HUES48 (cell line): ENCODE results near the gene CRIP1.

Source experiments
- H3K27ac ChIP-seq: one replicate; pipeline ENCODE4 v1.7.0; 2013; ENCODE audit warnings: low read depth, low read length, inconsistent platforms
- H3K27me3 ChIP-seq: 2 replicates; pipeline ENCODE4 v1.6.1; 2013; ENCODE audit warnings: mild to moderate bottlenecking, low read length; ENCODE audit not compliant: control insufficient read depth, insufficient read depth
- H3K36me3 ChIP-seq: 2 replicates; pipeline ENCODE4 v1.6.1; 2013; ENCODE audit warnings: low read length; ENCODE audit not compliant: control insufficient read depth, insufficient read depth
- H3K4me1 ChIP-seq: 2 replicates; pipeline ENCODE4 v1.6.1; 2013; ENCODE audit warnings: mild to moderate bottlenecking, low read length; ENCODE audit not compliant: control insufficient read depth, insufficient read depth
- H3K4me3 ChIP-seq: 2 replicates; pipeline ENCODE4 v1.5.1; 2013; ENCODE audit warnings: mild to moderate bottlenecking, low read depth, low read length
- H3K9ac ChIP-seq: 2 replicates; pipeline ENCODE4 v1.6.1; 2013; ENCODE audit warnings: mild to moderate bottlenecking, low read depth, low read length, moderate library complexity
- H3K9me3 ChIP-seq: 2 replicates; pipeline ENCODE4 v1.6.1; 2013; ENCODE audit warnings: low read length; ENCODE audit not compliant: control insufficient read depth, insufficient read depth

The CRIP1 gene

DNA sequence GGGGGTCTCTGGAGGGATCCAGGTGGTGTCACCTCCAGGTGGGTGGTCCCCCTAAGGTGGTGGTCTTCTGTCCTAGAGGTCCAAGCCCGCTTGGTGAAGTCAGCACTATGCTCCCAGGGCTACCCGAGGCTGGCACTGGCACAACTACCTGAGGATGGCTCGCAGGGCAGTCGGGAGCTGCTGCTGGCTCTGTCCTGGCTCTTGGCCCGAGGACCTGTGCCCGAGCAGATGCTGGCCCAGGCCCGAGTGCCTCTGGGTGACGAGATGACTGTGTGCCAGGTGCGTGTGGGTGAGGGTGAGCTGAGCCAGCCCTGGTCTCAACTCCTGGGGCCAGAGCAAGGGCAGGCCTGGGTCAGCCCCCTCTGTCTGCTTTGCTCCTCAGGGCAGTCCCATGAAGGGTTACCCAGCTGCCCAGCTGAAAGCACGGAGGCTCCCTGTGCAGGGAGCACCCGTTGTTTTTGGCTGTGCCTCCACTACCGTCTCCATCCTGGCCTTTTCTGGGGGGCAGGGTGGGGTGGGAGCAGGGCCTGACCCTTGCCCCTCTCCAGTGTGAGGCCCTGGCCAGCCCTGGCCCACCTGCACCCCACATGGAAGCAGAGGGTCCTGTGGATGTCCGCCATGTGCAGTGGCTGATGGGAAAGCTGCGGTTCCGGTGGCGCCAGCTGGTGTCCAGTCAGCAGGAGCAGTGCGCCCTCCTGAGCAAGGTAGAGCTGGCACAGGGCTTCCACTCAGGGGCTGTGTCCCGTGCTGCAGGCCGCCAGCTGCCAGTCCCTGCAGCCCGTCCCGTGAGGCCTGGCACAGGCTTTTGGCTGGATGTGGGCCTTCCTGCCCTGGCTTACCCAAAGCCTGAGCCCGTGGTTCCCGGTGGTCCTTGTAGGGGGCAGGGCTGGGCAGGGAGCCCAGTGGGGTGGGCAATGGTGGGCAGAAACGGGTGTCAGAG, 5.6 kb downstream of the CRIP1 start:
- H3K27ac ChIP-seq = no peak overlapping the region
- no peak overlapping the region for H3K9ac ChIP-seq

DNA sequence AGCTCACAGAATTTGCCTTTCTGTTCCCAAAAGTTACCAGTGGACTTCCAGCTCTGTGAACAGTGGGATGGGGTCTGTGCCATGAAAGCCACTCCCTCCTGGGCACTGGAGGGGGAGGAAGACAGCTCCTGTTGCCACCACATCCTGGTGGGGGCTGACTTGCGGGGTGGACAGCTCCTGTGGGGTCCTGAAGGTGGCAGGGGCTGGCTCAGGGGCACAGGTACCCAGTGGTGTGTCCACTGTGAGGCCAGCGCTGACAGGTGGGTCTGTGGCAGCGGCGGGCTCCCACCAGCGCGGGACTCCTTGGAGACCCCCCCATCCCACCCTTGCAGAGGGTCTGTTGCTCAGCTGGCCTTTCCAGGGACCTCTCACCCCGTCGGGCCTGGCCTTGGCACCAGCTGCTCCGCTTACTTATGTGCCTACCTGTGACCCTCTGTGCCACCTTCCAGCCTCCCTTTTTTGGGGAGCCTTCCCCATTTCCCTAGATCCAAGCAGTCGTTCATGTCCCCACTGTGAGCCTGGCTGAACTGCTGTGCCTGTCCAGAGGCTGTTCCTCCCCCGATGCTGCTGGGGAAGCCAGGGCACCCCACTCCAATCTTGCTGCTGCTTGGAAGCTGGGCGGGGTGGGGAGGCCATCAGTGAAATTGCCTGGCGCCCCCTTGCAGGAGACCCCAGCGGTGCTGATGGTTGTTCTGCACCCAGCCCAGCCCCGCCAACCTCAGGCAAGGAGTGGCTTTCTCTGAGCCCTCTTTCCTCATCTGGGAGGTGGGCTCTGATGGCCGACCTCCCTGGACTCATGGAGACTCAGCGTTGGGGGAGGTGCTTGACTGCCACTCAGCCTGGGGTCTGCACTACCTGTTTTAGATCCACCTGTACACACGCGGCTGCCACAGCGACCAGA, 6.5 kb downstream of the CRIP1 start:
- Histone ChIP-seq H3K27ac (no peak overlapping the region), H3K4me1 (no peaks in the 10 kb centered on the region; the same call in 1 of the 2 replicates), H3K9ac (no peak overlapping the region)

More for the DNA sequence above, 5.6 kb downstream of the CRIP1 start:
- Histone ChIP-seq H3K4me1 (no peaks in the 10 kb centered on the region; the same call in 1 of the 2 replicates), H3K4me3 (peak overlapping the region; percentile 45), H3K27me3 (peaks cover 29% of the 10 kb centered on the region), H3K36me3 (no peaks in the 10 kb centered on the region; the same call in 1 of the 2 replicates), H3K9me3 (peaks cover 3% of the 10 kb centered on the region; the same call in 1 of the 2 replicates)

DNA sequence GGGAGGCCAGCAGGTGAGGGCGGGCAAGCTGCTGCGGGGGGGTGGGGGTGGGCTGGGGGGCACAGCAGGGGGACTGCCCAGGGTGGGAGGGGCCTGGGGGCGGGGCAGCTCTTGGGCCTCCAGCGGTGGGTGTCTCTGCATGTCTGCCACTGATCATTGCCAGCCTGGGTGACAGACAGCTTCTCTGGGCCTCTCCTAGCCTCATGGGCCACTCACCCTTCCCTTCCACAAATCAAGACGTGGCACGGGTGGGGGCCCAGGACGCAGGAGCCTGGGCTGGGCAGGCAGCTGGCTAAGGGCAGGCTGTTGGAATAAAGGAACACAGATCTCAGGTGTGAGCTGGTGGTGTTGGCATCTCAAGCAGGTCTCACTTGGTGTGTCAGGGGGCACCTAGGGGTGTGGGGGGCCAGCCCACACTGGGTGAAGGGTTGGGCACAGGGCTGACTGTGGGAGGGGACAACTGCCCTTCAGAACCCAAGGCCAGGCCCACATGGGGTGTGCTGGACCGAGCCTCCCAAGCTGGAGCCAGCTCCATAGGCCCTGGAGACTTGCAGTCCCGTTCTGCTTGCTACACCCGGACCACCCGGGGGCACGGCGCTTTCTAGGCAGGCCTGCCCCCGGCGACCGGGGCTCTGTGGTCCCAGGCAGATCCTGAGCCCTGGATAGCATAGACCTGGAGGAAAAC, 7.4 kb downstream of the CRIP1 start:
- Histone ChIP-seq H3K4me1 (no peaks in the 10 kb centered on the region; the same call in 1 of the 2 replicates), H3K36me3 (no peaks in the 10 kb centered on the region; the same call in 1 of the 2 replicates), H3K27ac (no peak overlapping the region), H3K9ac (no peak overlapping the region), H3K9me3 (peaks cover 3% of the 10 kb centered on the region; the same call in 1 of the 2 replicates), H3K4me3 (no peak overlapping the region), H3K27me3 (peaks cover 11% of the 10 kb centered on the region)

More for the DNA sequence above, 6.5 kb downstream of the CRIP1 start:
- Histone ChIP-seq H3K9me3 (peaks cover 3% of the 10 kb centered on the region; the same call in 1 of the 2 replicates), H3K27me3 (peaks cover 20% of the 10 kb centered on the region), H3K36me3 (no peaks in the 10 kb centered on the region; the same call in 1 of the 2 replicates), H3K4me3 (no peak overlapping the region)

DNA sequence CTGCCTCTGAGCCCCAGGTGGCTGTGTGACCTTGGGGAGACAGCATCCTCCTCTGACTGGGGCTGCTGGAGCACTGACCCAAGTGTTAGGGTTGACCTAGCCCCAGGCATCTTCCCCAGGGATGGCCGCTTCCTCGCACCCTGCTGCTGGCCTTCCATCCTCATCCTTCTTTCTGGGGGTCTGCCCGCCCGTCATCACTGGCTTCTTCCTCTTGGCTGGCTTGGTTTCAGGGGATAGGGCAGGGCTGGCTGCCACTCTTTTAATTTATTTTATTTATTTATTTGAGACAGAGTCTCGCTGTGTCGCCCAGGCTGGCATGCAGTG, 7.9 kb downstream of the CRIP1 start:
- Histone ChIP-seq H3K27me3 (peaks cover 6% of the 10 kb centered on the region; the same call in 1 of the 2 replicates), H3K9ac (no peak overlapping the region), H3K9me3 (peaks cover 3% of the 10 kb centered on the region; the same call in 1 of the 2 replicates), H3K4me3 (no peak overlapping the region), H3K27ac (no peak overlapping the region), H3K4me1 (no peaks in the 10 kb centered on the region; the same call in 1 of the 2 replicates), H3K36me3 (no peaks in the 10 kb centered on the region; the same call in 1 of the 2 replicates)

DNA sequence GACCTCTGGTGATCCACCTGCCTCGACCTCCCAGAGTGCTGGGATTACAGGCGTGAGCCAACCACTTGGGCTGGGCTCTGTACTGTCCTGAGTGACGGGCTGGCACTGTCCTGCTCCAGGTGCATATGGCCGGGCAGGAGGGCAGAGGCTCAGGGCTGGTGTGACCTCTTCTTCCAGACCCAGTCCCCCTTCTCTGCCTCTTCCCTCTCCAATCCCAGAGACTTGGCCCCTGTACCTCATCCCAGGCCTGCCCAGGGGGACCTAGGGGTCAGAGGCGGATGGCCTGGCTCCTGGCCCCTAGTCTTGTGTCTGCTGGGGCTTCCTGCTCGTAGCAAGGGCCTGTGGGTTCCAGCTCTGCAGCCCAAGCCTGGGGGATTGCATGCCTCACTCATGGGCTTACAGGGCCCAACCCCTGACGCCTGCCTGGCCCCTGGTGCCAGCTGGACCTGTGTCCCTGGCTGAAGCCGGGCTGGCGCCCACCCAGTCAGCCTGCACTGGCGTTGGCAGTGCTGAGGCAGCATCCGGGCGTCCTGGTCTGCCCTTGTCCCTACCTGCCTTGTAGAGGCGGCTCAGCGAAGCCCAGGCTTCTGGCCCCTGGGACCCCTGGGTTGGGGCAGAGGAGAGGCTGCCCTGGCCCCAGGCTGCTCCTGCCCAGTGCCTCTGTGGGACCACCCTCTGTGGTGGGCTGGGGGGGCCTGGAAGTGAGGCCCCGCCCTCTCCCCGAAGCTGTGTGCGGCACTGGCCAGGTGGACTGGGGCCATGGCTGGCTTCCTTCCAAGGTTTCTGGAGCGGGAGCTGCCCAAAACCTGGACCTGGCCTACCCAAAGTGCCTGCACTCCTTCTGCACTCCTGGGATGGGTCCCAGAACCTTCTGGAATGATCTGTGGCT, 8.7 kb downstream of the CRIP1 start:
- H3K36me3 ChIP-seq = no peaks in the 10 kb centered on the region; the same call in 1 of the 2 replicates
- no peak overlapping the region for H3K27ac ChIP-seq
- H3K9me3 ChIP-seq = peaks cover 3% of the 10 kb centered on the region; the same call in 1 of the 2 replicates
- no peaks in the 10 kb centered on the region for H3K27me3 ChIP-seq
- no peak overlapping the region for H3K4me3 ChIP-seq
- no peaks in the 10 kb centered on the region for H3K4me1 ChIP-seq
- H3K9ac ChIP-seq = no peak overlapping the region

DNA sequence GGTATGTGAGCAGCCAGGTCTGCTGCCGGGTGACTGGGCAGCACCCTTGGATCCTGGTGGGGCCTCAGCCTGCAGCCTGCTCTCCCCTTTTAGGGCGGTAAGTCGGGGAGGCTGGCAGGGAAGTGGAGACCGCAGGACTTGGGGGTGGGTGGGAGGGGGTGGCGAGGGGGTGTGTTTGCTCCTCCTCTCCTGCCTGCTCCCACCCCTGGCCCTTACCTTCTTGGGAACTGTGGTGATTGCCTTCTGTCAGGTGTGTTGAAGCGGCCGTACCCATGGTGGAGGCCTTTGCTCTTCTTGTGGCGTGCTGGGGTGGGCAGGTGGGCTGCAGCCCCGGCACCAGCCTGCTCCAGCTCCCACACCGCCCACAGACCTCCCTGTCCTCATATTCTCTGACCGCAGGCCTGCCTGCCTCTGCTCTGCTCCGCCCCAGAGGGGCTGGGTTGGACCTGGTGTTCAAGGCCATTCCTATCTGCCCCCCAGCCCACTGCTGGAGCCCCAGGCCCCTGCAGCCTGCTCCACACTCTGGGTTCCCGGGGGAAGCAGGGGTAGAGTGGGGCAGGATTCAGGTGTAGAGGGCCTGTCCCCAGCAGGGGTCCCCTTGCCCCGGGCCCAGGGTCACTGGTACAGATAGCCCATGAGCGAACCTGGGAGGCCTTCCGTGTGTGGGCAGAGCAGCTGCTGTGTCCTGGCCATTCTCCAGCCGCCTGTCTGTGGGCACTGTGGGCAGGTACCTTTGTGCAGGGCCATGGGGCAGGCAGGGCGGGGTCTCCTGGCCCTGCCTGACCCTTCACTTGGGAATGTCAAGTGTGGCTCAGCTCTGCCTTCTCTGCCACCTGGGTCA, 9.5 kb downstream of the CRIP1 start:
- Histone ChIP-seq H3K27me3 (no peaks in the 10 kb centered on the region), H3K27ac (no peak overlapping the region), H3K9ac (no peak overlapping the region), H3K4me3 (no peak overlapping the region), H3K4me1 (no peaks in the 10 kb centered on the region), H3K36me3 (no peaks in the 10 kb centered on the region; the same call in 1 of the 2 replicates), H3K9me3 (peaks cover 3% of the 10 kb centered on the region; the same call in 1 of the 2 replicates)

DNA sequence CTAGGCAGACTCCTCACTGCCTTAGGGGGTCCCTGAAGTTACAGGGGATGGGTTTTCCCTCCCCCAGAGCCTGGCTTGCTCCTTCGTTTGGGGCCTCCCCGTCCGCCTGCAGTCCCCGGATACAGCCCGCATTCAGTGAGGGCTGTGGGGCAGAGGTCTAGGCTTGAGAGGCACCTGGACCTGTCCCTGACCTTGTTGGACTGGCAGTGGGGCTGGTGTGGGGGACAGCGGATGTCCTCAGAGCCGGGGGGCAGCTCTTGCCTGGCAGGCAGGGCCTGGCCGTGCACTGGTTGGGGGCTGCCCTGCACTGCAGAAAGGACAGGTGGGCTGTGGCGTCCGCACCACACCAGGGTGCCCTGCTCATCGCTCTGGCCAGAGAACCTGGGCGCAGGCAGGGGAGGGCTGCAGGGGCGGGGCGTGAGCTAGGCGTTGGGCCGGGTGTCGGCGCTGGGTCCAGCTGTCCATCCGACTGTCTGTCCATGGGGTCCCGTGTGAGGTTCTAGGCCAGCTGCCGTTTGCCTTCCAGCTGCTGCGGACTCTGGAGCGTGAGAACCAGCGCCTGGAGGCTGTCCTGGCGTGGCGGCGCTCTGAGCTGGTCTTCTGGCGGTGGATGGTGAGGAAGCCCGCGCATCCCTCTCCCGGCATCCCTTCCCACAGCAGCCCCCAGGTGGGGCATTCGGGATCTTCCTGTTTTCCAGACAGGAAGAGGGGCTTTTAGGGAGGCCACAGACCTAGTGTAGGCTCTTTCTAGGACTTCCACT, 10.3 kb downstream of the CRIP1 start:
- Histone ChIP-seq H3K9me3 (no peaks in the 10 kb centered on the region; the same call in 1 of the 2 replicates), H3K4me3 (no peak overlapping the region), H3K27me3 (no peaks in the 10 kb centered on the region), H3K27ac (no peak overlapping the region), H3K36me3 (no peaks in the 10 kb centered on the region; the same call in 1 of the 2 replicates), H3K4me1 (no peaks in the 10 kb centered on the region), H3K9ac (no peak overlapping the region)

DNA sequence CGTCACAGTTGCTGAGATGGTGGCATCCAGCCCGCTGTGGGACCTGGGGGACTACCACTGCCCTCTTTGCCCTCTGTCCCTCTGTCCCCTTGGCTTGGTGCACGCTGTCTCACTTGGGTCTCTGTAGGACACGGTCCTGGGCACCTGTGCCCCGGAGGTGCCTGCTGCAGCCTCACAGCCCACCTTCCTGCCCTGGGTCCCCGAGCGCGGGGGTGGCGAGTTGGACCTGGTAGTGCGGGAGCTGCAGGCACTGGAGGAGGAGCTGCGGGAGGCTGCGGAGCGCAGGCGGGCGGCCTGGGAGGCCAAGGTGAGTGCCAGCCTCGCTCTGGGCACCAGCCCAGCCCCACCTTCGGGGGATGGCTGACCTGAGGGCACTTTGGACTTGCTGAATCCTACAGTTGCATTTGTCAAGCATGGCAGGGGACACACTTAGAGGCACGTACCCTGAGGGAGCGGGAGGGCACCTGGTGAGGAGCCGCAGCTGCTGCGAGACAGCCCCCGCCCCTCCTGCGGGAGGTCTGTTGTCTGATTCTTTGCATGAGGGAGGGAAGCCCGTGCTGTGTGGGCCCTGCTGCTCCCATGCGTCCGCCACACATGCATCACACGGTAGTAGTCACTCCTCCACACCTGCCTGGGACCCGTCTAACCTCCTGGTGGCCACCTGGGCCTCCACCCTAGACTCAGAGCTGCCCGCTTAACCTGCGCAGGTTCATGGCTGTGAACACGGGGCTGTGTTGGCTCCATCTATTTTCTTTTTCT, 11.2 kb downstream of the CRIP1 start:
- Histone ChIP-seq H3K27ac (no peak overlapping the region), H3K27me3 (no peaks in the 10 kb centered on the region), H3K9ac (no peak overlapping the region), H3K9me3 (no peaks in the 10 kb centered on the region; the same call in 1 of the 2 replicates), H3K36me3 (no peaks in the 10 kb centered on the region; the same call in 1 of the 2 replicates), H3K4me3 (no peak overlapping the region), H3K4me1 (no peaks in the 10 kb centered on the region)
